NCI-H526 (cell line): ENCODE data around the gene ZBTB37.
"Not testable (repeated sequence)": the region's sequence is repeated elsewhere in the genome, so short reads cannot be mapped to it uniquely, and the experiment has no call there.

Source experiments
- DNase-seq, 2 experiments: peaks; one replicate each; lab custom pipeline; 2025; lab: John Stamatoyannopoulos, UW

ZBTB37 gene

GRCh38 chr1:173868266-173869020 is at the start of gene ZBTB37:
Gene ZBTB37, plus strand, starts transcription at chr1:173868380. Its CDS starts 1,846 bp downstream, at chr1:173870226.
- peak; percentile 96 to 99 for DNase-seq

- no peak for DNase-seq
Measured at GRCh38 chr1:173818459-173818858, 49.7 kb upstream of the ZBTB37 start.

GRCh38 chr1:173821680-173822079 is 46.5 kb upstream of the ZBTB37 start:
- no peak for DNase-seq

GRCh38 chr1:173823781-173824314 is 44.3 kb upstream of the ZBTB37 start:
- DNase-seq: no peak

- peak; percentile 99 to 100 for DNase-seq
Measured at GRCh38 chr1:173824315-173825081, 43.7 kb upstream of the ZBTB37 start, which contains the start of the genes CENPL and DARS2. Gene CENPL, minus strand, starts transcription at chr1:173824883. Its CDS starts 13,584 bp downstream, at chr1:173811299. Gene DARS2, plus strand, starts transcription at chr1:173824673. Its CDS starts 557 bp downstream, at chr1:173825230.

- no peak for DNase-seq
Measured at GRCh38 chr1:173827611-173828010, 40.6 kb upstream of the ZBTB37 start.

- DNase-seq: no peak
Measured at GRCh38 chr1:173832748-173833147, 35.4 kb upstream of the ZBTB37 start.

- DNase-seq: no peak
Measured at GRCh38 chr1:173852105-173852504, 16.1 kb upstream of the ZBTB37 start.

- DNase-seq: no peak
Measured at GRCh38 chr1:173853074-173853473, 15.1 kb upstream of the ZBTB37 start.

- no peak for DNase-seq
Measured at GRCh38 chr1:173856014-173856413, 12.2 kb upstream of the ZBTB37 start.

- no peak for DNase-seq
Measured at GRCh38 chr1:173856903-173857302, 11.3 kb upstream of the ZBTB37 start.

GRCh38 chr1:173857363-173857917 is 10.7 kb upstream of the ZBTB37 start:
- DNase-seq: no peak

- DNase-seq: not testable (repeated sequence)
Measured at GRCh38 chr1:173859547-173859946, 8.6 kb upstream of the ZBTB37 start.

GRCh38 chr1:173860065-173860464 is 8.1 kb upstream of the ZBTB37 start:
- no peak for DNase-seq

- DNase-seq: no peak
Measured at GRCh38 chr1:173861731-173862145, 6.4 kb upstream of the ZBTB37 start.

- not testable (repeated sequence) for DNase-seq
Measured at GRCh38 chr1:173862146-173862768, 5.9 kb upstream of the ZBTB37 start.

GRCh38 chr1:173862769-173863223 is 5.4 kb upstream of the ZBTB37 start:
- DNase-seq: no peak

GRCh38 chr1:173863224-173864161 is 4.7 kb upstream of the ZBTB37 start:
- no peak for DNase-seq

- DNase-seq: no peak
Measured at GRCh38 chr1:173864179-173864867, 3.9 kb upstream of the ZBTB37 start.
